HG02981 (cell line): ENCODE data around the gene MCOLN1.
"Not testable (repeated sequence)": the region's sequence is repeated elsewhere in the genome, so short reads cannot be mapped to it uniquely, and the experiment has no call there.

Experiments used
- ATAC-seq: cut with Tn5 transposase; IDR thresholded peaks from one replicate; pipeline ENCODE4 v1.9.1; 2021; ENCODE audit warnings: mild to moderate bottlenecking, moderate library complexity; ENCODE audit not compliant: unreplicated experiment

MCOLN1 gene

DNA sequence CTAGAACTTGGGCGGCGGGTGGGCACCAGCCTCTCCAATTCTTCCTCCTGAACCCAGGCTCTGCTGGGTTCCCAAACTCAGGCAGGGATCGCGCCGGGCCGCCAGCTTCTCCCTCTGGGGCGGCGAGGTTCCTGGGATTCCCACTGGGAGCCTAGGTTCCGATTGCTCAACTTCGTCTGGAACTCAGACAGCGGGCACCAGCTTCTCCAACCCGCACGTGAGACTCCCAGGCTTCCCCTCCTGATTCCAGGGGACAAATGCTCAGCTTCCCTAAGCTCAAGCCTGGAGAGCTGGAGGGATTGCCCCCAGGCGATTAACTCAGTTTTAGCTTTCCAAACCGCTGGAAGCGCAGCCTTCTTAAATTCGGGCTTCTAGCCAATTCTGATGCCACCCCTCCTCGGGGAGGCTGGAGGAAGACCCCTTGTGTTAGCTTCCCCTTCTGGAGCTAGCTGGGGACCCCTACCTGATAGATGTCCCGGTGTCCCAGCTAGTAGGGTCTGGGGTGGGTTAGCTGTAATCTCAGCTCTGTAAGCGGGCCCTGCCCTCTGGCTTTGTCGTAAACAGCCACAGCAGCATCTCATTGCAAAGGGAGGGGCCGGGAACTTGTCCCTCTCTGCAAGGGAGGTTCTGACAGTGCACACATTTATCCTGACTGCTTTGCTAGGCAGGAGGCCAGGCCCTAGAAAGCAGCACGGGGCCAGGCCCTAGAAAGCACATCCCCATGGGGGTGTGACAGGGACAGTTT lies 671 bp downstream of the MCOLN1 start:
- ATAC-seq: no peak

DNA sequence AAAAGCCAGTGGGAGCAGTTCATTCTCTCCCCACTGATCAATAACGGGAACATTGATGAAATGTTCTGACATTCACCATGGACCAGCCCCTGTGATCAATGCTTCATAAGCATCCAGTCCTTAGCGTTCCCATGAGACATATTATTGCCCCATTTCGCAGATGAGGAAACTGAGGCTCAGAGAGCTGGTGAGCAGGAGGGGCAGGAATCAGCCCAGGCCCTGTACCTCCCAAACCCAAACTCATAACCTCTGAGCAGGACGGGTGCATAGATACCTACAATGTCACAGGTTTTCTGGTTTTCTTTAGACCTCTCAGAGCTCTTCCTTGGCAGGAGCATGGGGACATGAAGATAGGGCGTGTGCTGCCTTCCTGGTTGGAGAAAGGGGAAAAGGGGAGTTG lies 2.1 kb downstream of the MCOLN1 start:
- ATAC-seq: no peak

DNA sequence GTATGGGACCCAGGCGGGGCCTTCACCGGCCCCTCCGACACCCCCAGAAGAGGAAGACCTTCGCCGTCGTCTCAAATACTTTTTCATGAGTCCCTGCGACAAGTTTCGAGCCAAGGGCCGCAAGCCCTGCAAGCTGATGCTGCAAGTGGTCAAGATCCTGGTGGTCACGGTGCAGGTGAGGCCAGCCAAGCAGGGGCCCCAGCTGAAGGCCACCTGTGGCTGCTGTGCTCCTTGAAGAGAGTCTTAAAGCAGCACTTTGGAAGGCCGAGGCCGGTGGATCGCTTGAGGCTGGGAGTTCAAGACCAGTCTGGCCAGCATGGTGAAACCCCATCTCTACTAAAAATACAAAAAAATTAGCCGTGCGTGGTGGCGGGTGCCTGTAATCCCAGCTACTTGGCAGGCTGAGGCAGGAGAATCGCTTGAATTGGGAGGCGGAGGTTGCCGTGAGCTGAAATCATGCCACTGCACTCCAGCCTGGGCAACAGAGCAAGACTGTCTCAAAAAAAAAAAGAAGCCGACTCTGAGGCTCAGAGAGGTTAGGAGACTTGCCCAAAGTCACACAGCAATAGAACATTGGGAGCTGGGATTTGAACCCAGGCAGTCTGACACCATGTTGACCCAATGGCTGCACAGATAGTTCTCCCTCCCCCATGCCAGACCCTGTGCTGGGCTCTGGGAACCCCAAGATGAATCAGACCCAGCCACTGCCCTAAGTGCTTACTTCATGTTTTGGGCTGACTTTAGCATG lies 2.7 kb downstream of the MCOLN1 start:
- ATAC-seq: no peak

DNA sequence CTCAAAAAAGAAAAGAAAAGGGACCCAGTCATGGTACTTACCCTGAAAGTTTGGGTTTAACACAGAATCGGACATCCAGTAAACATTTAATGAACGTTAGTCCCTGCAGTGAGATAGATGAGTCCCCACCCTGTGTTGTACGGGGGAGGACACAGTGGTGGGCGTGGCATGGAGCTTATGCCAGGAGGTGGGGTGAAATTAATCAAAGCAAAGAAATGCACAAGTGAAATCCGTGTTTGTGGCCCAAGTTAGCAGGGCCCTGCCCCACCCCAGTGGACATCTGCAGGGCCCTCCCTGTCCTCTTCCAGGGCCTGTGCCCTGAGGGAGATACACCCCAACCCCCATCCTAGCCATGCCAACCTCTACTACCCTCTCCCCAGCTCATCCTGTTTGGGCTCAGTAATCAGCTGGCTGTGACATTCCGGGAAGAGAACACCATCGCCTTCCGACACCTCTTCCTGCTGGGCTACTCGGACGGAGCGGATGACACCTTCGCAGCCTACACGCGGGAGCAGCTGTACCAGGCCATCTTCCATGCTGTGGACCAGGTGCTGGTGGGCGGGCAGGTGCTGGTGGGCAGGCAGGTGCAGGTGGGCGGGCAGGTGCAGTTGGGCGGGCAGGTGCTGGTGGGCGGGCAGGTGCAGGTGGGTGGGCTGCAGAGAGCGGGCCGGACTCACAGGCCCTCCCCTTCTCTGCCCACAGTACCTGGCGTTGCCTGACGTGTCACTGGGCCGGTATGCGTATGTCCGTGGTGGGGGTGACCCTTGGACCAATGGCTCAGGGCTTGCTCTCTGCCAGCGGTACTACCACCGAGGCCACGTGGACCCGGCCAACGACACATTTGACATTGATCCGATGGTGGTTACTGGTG lies 3.9 kb downstream of the MCOLN1 start:
- no peak for ATAC-seq

DNA sequence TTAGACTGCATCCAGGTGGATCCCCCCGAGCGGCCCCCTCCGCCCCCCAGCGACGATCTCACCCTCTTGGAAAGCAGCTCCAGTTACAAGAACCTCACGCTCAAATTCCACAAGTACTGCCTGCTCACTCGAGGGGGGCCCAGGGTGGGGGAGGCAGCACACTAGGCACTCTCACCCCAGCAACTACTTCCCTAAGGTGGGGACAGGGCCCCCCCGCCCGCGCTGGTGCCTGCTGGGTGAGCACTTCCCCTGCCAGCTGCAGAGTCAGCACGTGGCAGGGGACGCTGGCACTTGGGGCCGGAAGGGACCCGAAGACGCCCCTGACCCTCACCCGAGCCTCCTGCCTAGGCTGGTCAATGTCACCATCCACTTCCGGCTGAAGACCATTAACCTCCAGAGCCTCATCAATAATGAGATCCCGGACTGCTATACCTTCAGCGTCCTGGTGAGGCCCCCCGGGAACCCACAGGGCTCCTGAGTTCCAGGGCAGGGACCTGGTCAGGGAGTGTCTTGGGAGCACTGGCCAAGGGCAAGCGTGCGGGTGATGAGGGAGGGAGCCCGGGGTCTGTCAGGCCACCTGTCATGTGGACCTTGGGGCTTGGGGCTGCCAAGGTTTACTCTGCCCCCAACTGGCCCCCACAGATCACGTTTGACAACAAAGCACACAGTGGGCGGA lies 5.2 kb downstream of the MCOLN1 start:
- no peak for ATAC-seq

DNA sequence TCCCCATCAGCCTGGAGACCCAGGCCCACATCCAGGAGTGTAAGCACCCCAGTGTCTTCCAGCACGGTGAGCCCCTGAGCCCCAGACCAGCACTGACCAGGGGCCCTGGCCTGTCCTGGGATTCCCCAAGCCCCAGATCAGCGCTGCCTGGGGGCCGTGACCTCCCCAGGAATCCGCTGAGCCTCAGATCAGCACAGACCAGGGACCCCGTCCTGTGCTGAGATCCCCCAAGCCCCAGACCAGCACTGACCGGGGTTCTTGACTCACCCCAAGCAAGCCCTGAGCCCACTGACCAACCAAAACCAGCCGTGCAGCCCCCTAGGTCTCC lies 5.7 kb downstream of the MCOLN1 start:
- ATAC-seq: no peak

DNA sequence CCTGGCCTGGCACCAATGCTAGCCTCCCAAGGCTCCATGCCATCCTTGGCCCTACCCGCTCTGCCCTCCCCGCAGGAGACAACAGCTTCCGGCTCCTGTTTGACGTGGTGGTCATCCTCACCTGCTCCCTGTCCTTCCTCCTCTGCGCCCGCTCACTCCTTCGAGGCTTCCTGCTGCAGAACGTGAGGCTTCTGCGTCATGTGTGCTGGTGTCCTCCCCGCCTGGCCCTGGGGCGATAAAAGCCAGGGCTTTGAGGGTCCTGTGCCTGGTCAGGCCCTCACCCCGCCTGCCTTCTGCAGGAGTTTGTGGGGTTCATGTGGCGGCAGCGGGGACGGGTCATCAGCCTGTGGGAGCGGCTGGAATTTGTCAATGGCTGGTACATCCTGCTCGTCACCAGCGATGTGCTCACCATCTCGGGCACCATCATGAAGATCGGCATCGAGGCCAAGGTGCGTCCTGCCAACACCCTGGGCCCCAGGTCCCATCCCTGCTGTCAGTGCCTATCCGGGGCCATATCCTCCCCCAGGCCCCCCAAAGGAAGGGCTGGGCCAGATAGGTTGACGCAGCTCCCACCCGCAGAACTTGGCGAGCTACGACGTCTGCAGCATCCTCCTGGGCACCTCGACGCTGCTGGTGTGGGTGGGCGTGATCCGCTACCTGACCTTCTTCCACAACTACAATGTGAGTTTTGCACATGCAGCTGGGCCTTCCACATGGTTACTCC lies 6.3 kb downstream of the MCOLN1 start:
- no peak for ATAC-seq

DNA sequence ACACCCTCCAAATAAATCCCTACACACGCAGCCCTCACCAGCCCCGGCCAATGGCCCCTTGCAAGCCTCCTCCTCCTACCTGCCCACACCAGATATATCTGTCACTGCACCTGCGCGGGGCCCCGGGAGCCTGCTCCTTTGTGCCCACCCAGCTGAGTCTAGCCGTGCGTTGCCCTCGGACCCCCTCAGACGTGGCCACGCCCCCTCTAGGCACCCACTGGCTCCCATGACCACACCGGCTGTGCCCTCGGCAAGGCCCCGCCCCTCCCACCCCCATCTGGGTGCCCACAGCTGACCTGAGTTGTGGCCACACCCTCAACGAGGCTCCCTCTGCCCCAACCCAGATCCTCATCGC lies 6.8 kb downstream of the MCOLN1 start:
- ATAC-seq: no peak

DNA sequence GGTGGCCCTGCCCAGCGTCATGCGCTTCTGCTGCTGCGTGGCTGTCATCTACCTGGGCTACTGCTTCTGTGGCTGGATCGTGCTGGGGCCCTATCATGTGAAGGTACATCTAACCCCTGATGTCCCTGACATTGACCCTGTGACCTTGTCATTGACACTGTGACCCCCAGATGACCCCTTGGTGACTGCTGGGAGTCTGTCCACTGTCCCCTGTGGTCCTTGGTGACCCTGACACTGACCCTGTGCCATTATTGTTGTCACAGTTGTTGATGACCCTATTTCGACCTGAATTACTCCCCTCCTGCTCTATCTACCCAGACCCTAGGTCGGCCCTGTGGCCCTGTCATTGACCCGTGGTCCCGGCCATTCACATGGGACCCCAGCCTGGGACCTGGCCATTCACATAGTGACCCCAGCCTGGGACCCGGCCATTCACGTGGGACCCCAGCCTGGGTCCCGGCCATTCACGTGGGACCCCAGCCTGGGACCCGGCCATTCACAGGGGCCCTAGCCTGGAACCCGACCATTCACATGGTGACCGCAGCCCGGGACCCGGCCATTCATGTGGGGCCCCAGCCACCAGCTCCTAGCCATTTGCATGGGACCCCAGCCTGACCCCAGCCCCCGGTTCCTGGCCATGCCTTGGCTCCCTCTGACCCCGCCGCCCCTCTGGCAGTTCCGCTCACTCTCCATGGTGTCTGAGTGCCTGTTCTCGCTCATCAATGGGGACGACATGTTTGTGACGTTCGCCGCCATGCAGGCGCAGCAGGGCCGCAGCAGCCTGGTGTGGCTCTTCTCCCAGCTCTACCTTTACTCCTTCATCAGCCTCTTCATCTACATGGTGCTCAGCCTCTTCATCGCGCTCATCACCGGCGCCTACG lies 7.4 kb downstream of the MCOLN1 start:
- ATAC-seq: no peak

DNA sequence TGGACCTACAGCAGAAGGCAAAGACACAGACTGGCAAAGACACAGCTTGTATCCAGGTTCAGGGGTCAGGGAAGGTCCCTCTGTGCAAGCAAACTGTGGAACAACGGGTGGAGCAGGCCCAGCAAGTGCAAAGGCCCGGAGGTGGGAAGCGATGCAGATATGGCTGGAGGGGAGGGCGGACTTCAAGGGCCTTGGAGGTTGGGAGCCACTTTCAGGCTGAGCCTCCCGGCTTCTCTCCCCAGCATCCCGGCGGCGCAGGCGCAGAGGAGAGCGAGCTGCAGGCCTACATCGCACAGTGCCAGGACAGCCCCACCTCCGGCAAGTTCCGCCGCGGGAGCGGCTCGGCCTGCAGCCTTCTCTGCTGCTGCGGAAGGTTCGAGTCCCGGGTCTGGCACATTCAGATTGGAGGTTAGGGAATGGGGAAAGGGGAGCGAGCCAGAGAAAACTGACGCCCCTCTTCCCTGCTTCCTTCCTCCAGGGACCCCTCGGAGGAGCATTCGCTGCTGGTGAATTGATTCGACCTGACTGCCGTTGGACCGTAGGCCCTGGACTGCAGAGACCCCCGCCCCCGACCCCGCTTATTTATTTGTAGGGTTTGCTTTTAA lies 11.0 kb downstream of the MCOLN1 start:
- no peak for ATAC-seq

DNA sequence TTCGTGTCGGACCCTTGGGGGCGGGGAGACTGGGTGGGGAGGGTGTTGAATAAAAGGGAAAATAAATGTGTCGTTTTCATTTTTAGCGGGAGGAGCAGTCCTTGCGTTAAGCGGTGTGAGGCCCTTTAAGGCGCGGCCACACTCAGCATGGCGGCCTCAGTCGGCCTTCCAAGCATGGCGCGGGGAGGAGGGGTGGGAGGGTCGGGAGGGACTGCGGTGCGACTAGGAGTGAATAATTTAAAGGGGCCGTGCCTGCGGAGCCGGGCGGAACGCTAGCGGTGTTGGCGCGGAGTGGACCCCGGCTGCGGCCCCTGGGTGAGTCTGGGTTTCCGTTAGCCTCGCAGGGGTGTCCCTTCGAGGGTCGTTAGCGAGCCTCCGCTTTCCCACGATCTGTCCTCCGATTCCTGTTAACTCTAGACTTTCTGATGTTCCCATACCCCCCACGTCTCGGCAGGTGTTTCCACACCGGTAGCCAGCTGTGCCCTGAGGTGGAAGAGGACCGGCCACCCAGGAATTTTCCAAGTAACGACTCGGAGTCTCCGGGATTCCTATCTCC lies 11.6 kb downstream of the MCOLN1 start:
- no peak for ATAC-seq

DNA sequence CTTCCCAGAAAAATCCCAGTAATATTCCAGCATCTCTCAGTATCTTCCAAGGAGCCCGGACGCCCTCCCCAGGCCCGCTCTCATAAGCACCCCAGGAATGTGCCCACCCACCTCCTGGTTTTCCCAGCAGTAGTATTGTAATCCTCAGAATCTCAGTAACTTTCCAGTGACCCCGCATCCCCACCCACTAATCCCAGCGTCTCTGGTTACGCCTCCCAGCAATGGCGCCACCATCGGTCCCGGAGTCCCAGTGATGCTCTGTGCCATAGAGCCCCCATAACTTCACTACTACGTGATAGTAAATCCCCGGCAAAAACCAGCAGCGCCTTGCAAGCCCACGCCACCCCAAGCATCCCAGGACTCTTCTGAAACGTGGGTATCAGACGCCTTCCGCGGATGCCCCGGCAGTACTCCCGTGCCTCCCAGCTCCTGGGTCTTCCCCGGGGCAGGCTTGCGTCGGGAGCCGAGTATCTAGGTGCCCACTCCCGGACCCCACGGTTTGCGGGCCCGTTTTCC lies 12.2 kb downstream of the MCOLN1 start:
- no peak for ATAC-seq

DNA sequence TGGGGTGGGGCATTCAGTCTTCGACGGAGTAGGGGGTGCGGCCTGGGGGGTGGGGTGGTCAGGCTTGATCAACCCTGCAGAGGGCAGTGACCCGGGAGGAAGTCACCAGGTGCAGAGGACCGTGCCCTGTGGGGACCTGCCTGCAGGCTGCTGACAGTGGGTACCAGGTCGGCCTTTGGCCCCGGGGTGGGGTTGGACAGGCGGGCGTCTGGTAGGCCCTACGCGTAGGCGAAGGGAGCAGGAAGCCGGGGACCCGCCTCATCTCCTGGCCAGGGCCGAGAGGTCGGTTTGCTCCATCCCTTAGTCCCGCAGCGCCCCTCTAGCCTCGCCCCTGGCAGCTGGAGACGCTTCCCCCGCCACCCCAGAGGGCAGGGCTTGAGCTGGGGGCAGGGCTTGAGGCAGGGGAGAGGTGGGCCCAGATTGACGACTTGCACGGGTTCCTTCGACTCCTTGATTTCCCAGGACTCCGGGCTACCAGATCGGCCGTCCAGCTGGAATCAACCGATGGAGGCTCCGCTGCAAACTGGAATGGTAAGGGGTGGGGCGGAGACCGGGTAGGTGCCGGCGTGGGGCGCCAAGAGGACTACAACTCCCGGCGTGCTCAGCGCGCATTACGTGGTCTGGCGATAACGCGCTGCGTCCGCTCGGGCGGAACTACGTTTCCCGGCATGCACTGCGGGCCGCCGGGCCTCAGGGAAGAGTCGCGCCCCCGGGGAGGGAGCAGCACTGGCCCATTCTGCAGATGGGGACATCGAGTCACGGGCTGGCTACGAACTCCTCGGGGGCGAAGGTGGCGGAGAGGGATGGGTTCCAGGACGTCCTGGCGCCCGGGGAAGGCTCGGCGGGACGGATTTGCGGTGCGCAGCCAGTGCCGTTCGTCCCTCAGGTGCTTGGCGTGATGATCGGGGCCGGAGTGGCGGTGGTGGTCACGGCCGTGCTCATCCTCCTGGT lies 12.9 kb downstream of the MCOLN1 start, which contains the start of gene PNPLA6:
Gene PNPLA6 (plus strand): TSS at position 671 of the 951 bp plus-strand sequence. CDS start 72 bp downstream, at position 743.
- peak; percentile 59 for ATAC-seq

DNA sequence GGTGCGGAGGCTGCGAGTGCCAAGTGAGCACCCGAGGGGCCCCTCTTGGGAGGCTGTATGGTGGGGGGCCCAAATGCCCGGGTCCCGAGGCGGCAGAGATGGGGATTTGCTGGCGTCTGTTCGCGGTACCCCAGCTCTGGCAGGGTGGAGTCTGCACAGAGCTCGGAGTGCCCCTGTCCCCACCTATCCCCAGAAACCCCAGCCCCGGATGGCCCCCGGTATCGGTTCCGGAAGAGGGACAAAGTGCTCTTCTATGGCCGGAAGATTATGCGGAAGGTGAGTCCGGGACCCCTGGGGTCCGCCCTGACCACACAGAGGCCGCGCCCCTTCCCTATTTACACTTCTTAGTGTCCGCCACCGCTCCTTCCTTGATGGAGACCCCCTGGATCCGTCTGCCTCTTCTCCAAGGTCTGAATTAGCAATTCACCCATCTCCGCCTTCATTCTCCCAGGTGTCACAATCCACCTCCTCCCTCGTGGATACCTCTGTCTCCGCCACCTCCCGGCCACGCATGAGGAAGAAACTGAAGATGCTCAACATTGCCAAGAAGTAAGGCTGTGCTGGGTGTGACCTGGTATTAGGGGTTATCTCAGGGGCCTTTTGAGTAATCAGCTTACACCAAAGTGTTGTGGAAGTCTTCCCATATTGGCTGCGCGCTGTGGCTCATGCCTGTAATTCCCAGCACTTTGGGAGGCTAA lies 13.7 kb downstream of the MCOLN1 start:
- ATAC-seq: no peak

DNA sequence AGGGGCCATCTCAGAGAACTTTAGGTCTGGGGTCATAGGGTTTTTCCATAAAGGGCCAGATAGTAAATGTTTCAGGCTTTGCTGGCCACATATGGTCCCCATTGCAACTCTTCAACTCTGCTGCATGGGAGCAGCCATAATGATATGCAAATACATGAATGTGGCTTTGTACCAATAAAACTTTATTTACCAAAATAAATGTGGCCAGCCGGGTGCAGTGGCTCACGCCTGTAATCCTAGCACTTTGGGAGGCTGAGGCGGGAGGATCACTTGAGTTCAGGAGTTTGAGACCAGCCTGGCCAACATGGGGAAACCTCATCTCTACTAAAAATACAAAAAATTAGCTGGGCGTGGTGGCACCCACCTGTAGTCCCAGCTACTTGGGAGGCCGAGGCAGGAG lies 16.6 kb downstream of the MCOLN1 start:
- ATAC-seq: not testable (repeated sequence)

DNA sequence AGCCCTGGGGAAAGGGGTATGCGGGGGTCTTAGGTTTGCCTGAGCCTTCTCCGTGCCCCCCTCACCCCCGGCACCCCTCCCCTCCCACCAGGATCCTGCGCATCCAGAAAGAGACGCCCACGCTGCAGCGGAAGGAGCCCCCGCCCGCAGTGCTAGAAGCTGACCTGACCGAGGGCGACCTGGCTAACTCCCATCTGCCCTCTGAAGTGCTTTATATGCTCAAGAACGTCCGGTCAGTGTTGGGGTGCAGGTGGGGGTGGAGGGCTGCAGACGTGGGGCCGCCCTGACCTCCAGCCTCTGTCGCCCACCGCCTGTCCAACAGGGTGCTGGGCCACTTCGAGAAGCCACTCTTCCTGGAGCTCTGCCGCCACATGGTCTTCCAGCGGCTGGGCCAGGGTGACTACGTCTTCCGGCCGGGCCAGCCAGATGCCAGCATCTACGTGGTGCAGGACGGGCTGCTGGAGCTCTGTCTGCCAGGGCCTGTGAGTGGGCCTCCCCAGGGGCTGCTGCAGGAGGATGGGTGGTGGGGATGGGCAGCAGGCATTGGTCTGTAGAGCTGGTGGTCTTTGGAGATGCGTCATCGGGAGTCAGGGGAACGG lies 17.5 kb downstream of the MCOLN1 start:
- ATAC-seq: no peak
